Measurements from ENCODE around the gene RSRP1. TPM values are rescaled to one million over a fixed set of nuclear protein-coding genes. Genes with fewer than 3 reads are reported as not detected.

Gene RSRP1
- total RNA-seq, 1 experiment from 2014 or later = 55.1 TPM

- TF ChIP-seq CTCF (conservative IDR thresholded peaks at IDR 0.05) = peak; percentile 33
- no peak overlapping the region for H2BK15ac ChIP-seq (ENCODE audit: low read depth, low read length)
- H3K27ac ChIP-seq (ENCODE audit: insufficient read length, low read depth, low read length) = no peak overlapping the region
- Mint-ChIP-seq H3K36me3 (ENCODE audit: insufficient read depth in 1 of 3, low read depth in 3 of 3) (no peaks in the 10 kb centered on the region), H3K27me3 (ENCODE audit: low read depth) (no peaks in the 10 kb centered on the region; the same call in 1 of the 2 replicates), H3K27ac (no peak overlapping the region; a peak in 1 of 7 replicates), H3K4me3 (no peak overlapping the region), H3K9me3 (no peaks in the 10 kb centered on the region; a peak in 1 of 5 replicates), H3K4me1 (peaks cover 13 to 25% of the 10 kb centered on the region in 2 experiments)
- H3K56ac ChIP-seq (ENCODE audit: insufficient read length, low read depth, low read length) = no peak overlapping the region
- no peak overlapping the region for H3T11ph ChIP-seq (ENCODE audit: low read length)
- no peak overlapping the region for H2AK5ac ChIP-seq (ENCODE audit: insufficient read length, low read length)
- no peak overlapping the region for H3K4me2 ChIP-seq (ENCODE audit: insufficient read depth, insufficient read length, low read length)
- no peaks in the 10 kb centered on the region for H3K4me1 ChIP-seq (ENCODE audit: insufficient read depth, low read length)
- H3K27me3 ChIP-seq (ENCODE audit: insufficient read depth, low read length) = no peaks in the 10 kb centered on the region
- no peaks in the 10 kb centered on the region for H3K79me2 ChIP-seq (ENCODE audit: insufficient read depth, low read length)
- H3K79me1 ChIP-seq (ENCODE audit: insufficient read depth, low read depth, low read length, poor library complexity, severe bottlenecking) = no peaks in the 10 kb centered on the region
- no peak overlapping the region for H3K9ac ChIP-seq (ENCODE audit: extremely low read depth, insufficient read length, low read length)
- H2BK120ac ChIP-seq (ENCODE audit: low read depth, low read length, poor library complexity, severe bottlenecking) = no peak overlapping the region
- H3K4ac ChIP-seq (ENCODE audit: low read depth, low read length) = no peak overlapping the region
- WGBS (ENCODE audit: extremely low coverage, insufficient read length, low lambda C conversion rate) = no CpG with 5 or more reads among the region's 20 CpGs
- H2BK5ac ChIP-seq (ENCODE audit: insufficient read length, low read length) = no peak overlapping the region
- no peak overlapping the region for H4K91ac ChIP-seq (ENCODE audit: insufficient read length, low read depth, low read length)
- H3K14ac ChIP-seq (ENCODE audit: insufficient read depth, low read length) = no peak overlapping the region
- no peak overlapping the region for H3K23ac ChIP-seq (ENCODE audit: insufficient read length, low read depth, low read length)
- no peak overlapping the region for H2AFZ ChIP-seq (ENCODE audit: low read length)
- no peaks in the 10 kb centered on the region for H3K9me3 ChIP-seq (ENCODE audit: control insufficient read depth, low read depth, low read length)
- no peak for DNase-seq
- no peak overlapping the region for H3K18ac ChIP-seq (ENCODE audit: insufficient read length, low read depth, low read length)
- H4K8ac ChIP-seq (replicated peaks; ENCODE audit: insufficient read length, low read depth, low read length) = no peak overlapping the region
- no peaks in the 10 kb centered on the region for H4K20me1 ChIP-seq (ENCODE audit: control insufficient read depth, insufficient read depth, insufficient read length)
- H3K23me2 ChIP-seq (ENCODE audit: insufficient read length, low read depth, low read length, poor library complexity, severe bottlenecking) = no peaks in the 10 kb centered on the region
- H2BK20ac ChIP-seq (ENCODE audit: low read depth, low read length, poor library complexity, severe bottlenecking) = no peak overlapping the region
- H2BK12ac ChIP-seq (ENCODE audit: insufficient read length, low read depth, low read length) = no peak overlapping the region
- H4K5ac ChIP-seq (ENCODE audit: insufficient read length, low read depth, low read length) = no peak overlapping the region
Observed at GRCh38 chr1:25198663-25199252, 48.5 kb downstream of the RSRP1 start.
